Parathyroid adenoma (tissue), 2 donors: ENCODE measurements around the gene SHISA5.
A peak's percentile ranks its signal among the peaks of the same experiment; 100 is the strongest.
"Not testable (repeated sequence)": the region's sequence is repeated elsewhere in the genome, so short reads cannot be mapped to it uniquely, and the experiment has no call there.

Experiments
- H2AFZ ChIP-seq: fragments of 300-600 bp; sonication (generic); one replicate; pipeline ENCODE4 v1.7.0; 2017; ENCODE audit warnings: antibody characterized with exemption, mild to moderate bottlenecking
- H3K27ac ChIP-seq: fragments of 300-600 bp; sonication (generic); one replicate; pipeline ENCODE4 v1.7.0; 2017
- H3K27me3 ChIP-seq: fragments of 300-600 bp; sonication (generic); one replicate; pipeline ENCODE4 v1.7.0; 2017; ENCODE audit warnings: low read length; ENCODE audit not compliant: control insufficient read depth, insufficient read depth
- H3K36me3 ChIP-seq: fragments of 300-600 bp; sonication (generic); one replicate; pipeline ENCODE4 v1.7.0; 2017; ENCODE audit warnings: low read length; ENCODE audit not compliant: control insufficient read depth, insufficient read depth
- H3K4me1 ChIP-seq: fragments of 300-600 bp; sonication (generic); one replicate; pipeline ENCODE4 v1.7.0; 2017; ENCODE audit warnings: control low read depth
- H3K4me2 ChIP-seq: fragments of 300-600 bp; sonication (generic); one replicate; pipeline ENCODE4 v1.7.0; 2017; ENCODE audit warnings: low read length
- H3K4me3 ChIP-seq: fragments of 300-600 bp; sonication (generic); one replicate; pipeline ENCODE4 v1.7.0; 2017; ENCODE audit warnings: low read depth, low read length
- H3K79me2 ChIP-seq: fragments of 300-600 bp; sonication (generic); one replicate; pipeline ENCODE4 v1.7.0; 2017; ENCODE audit warnings: control low read depth
- H3K9ac ChIP-seq: fragments of 300-600 bp; sonication (generic); one replicate; pipeline ENCODE4 v1.7.0; 2017; ENCODE audit warnings: mild to moderate bottlenecking
- H3K9me3 ChIP-seq: fragments of 300-600 bp; sonication (generic); one replicate; pipeline ENCODE4 v1.7.0; 2017; ENCODE audit warnings: low read length; ENCODE audit not compliant: control insufficient read depth
- CTCF ChIP-seq: fragments of 300-600 bp; sonication (generic); IDR thresholded peaks from one replicate; pipeline ENCODE4 v1.7.0; 2017; ENCODE audit warnings: antibody characterized with exemption, mild to moderate bottlenecking
- donor health status: primary hyperparathyroidism.

The SHISA5 gene

GRCh38 chr3:48504051-48504946 lies at the start of gene SHISA5:
Gene SHISA5, minus strand, starts transcription at chr3:48504174. Its CDS starts 80 bp downstream, at chr3:48504094.
- no peaks in the 10 kb centered on the region for H3K79me2 ChIP-seq
- H3K36me3 ChIP-seq = no peaks in the 10 kb centered on the region
- H3K4me2 ChIP-seq = peak within 1 kb of the TSS; percentile 98
- H3K9ac ChIP-seq = peak within 1 kb of the TSS; percentile 29
- peak within 1 kb of the TSS; percentile 93 for H2AFZ ChIP-seq
- H3K27me3 ChIP-seq = no peaks in the 10 kb centered on the region
- H3K9me3 ChIP-seq = no peaks in the 10 kb centered on the region
- no peak for TF ChIP-seq CTCF
- peak within 1 kb of the TSS; percentile 88 for H3K27ac ChIP-seq
- H3K4me3 ChIP-seq = peak within 1 kb of the TSS; percentile 72
- peaks cover 12% of the 10 kb centered on the region for H3K4me1 ChIP-seq

GRCh38 chr3:48553361-48553760 lies 49.4 kb upstream of the SHISA5 start:
- Histone ChIP-seq H3K9me3 (no peaks in the 10 kb centered on the region), H3K9ac (no peak overlapping the region), H3K4me1 (peaks cover 18% of the 10 kb centered on the region), H3K4me3 (no peak overlapping the region), H3K27ac (no peak overlapping the region), H3K4me2 (no peak overlapping the region), H3K79me2 (peaks cover 10% of the 10 kb centered on the region), H3K27me3 (no peaks in the 10 kb centered on the region), H2AFZ (no peak overlapping the region), H3K36me3 (no peaks in the 10 kb centered on the region)
- TF ChIP-seq CTCF = no peak

- Histone ChIP-seq H3K4me1 (peaks cover 18% of the 10 kb centered on the region), H3K27me3 (no peaks in the 10 kb centered on the region), H2AFZ (peak overlapping the region; percentile 65), H3K4me2 (no peak overlapping the region), H3K79me2 (peaks cover 10% of the 10 kb centered on the region), H3K36me3 (no peaks in the 10 kb centered on the region), H3K9me3 (no peaks in the 10 kb centered on the region), H3K4me3 (no peak overlapping the region), H3K27ac (peak overlapping the region; percentile 73), H3K9ac (no peak overlapping the region)
- TF ChIP-seq CTCF = no peak
These were observed 48.4 kb upstream of the SHISA5 start for GRCh38 chr3:48552111-48552951.

- H3K27me3 ChIP-seq = not testable (repeated sequence)
These were observed 47.7 kb upstream of the SHISA5 start for GRCh38 chr3:48551651-48552050.

More at GRCh38 chr3:48551651-48552050, 47.7 kb upstream of the SHISA5 start:
- H3K27ac ChIP-seq, H3K36me3 ChIP-seq, H3K9ac ChIP-seq, H3K4me2 ChIP-seq, H3K79me2 ChIP-seq, H2AFZ ChIP-seq, H3K4me3 ChIP-seq, H3K9me3 ChIP-seq: not testable (repeated sequence)
- H3K4me1 ChIP-seq = peaks cover 18% of the 10 kb centered on the region
